LNCAP (cell line): ENCODE data around the gene ANAPC16.

Source experiments
- CTCF ChIP-seq: fragments of 450-650 bp; IDR thresholded peaks from 2 replicates; pipeline ENCODE4 v1.5.1; 2017; ENCODE audit warnings: mild to moderate bottlenecking

The ANAPC16 gene

GRCh38 chr10:72251635-72252034 is 35.8 kb downstream of the ANAPC16 start:
- no peak for TF ChIP-seq CTCF

DNA sequence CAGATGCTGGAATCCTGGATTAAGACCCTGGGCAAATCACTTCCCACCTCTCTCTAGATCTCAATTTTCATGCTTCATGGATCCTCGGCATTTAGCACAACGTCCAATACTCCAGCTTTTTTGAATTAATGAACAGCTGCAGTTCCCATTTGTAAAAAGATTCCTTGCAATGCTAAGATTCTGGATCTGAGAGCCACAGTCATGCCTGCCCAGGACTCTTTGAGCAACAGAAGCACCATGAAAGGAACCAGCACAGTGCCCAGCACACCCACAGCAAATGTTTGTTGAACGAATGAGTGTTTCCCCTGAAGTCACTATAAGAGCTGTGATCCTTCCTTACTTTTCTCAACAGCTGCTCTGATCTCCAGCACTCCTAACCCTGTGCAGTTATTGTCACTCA is 37.2 kb downstream of the ANAPC16 start:
- TF ChIP-seq CTCF = no peak

- TF ChIP-seq CTCF = no peak
These were observed 37.8 kb downstream of the ANAPC16 start for GRCh38 chr10:72253578-72253977.

GRCh38 chr10:72254813-72255568 is 39.2 kb downstream of the ANAPC16 start:
- TF ChIP-seq CTCF = no peak

DNA sequence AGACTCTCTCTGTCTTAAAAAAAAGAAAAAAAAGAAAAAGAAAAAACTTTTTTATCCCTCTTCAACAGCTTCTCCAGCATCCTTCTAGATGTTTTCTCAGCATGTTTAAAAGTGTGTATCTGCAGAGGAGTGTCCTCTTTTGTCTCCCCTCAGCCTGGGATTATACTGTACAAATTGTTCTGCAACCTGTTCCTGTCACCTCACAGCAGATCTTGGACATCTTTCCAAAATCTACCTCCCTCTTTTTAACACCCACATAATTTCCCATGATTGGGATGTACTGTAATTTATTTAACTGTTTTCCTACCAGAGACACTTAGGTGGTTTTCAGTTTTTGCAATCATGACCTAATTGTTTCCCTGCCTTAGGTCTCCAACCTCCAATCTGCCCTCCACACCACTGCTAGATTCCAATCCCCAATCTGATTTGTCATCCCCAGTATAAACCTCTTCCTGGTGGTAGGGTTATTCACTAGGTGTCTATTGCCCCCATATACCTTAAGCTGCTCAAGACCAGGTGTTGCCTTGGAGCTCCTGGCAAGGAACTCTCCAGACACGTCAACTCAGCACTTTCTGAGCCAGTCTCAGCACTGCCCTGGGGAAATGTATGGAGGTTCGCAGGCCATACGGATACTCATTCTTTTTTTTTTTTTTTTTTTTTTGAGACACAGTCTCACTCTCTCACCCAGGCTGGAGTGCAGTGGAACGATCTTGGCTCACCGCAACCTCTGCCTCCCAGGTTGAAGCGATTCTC is 40.3 kb downstream of the ANAPC16 start:
- no peak for TF ChIP-seq CTCF

DNA sequence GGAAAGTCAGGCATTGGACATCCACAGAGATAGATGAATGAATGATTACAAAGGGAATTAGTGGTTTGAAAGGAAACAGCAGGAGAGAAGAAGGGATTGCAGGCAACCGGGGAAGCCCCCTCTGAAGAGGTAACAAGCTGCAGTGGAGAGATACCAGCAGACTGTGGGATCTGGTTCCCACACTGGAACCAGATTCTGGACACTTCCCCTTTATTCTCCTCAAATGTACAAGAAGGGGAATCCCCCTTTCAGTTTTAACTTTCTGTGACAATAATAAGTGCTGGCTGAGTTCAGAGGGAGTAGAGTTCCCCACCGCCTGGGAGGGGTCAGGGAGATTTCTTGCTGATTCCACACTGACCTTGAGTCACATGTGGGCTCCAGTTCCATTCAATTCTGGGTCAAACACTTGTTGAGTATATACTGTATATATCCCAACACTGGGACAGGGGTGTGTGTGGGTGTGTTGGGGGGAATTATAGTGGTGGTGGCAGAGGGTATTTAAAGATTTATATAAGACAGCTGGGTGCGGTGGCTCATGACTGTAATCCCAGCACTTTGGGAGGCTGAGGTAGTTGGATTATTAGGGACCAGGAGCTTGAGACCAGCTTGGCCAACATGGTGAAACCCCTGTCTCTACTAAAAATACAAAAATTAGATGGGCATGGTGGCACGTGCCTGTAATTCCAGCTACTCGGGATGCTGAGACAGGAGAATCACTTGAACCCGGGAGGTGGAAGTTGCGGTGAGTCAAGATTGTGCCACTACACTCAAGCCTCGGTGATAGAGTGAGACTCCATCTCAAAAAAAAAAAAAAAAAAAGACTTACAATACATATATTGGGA is 41.5 kb downstream of the ANAPC16 start:
- TF ChIP-seq CTCF = no peak

- no peak for TF ChIP-seq CTCF
These were observed 42.8 kb downstream of the ANAPC16 start for GRCh38 chr10:72258617-72259016.
